SK-N-SH treated with all-trans-retinoic acid at 6 μM for 48 hours (cell line): ENCODE results near the gene TDRD7.
"Not testable (repeated sequence)": the region's sequence is repeated elsewhere in the genome, so short reads cannot be mapped to it uniquely, and the experiment has no call there.

Source experiments
- ATAC-seq: fragments of 200-7000 bp; cut with Tn5 transposase; 3 replicates; pipeline ENCODE4 v1.9.1; 2020; ENCODE audit warnings: mild to moderate bottlenecking, moderate library complexity
- ARNTL ChIP-seq: fragments of 450-650 bp; formaldehyde crosslinking; IDR thresholded peaks from 2 replicates; pipeline ENCODE4 v1.5.0; 2020; ENCODE audit warnings: low read depth, mild to moderate bottlenecking, moderate library complexity, borderline replicate concordance
- BACH2 ChIP-seq: fragments of 250-450 bp; sonication (Bioruptor Pico); IDR thresholded peaks from 2 replicates; pipeline ENCODE4 v1.9.0; 2021; ENCODE audit warnings: mild to moderate bottlenecking, borderline replicate concordance
- CREB5 ChIP-seq: fragments of 250-450 bp; sonication (Bioruptor Pico); IDR thresholded peaks from 2 replicates; pipeline ENCODE4 v1.5.1; 2020; ENCODE audit warnings: low read depth, mild to moderate bottlenecking, moderate library complexity
- CSRNP3 ChIP-seq: fragments of 250-450 bp; sonication (Bioruptor Pico); IDR thresholded peaks from 2 replicates; pipeline ENCODE4 v1.5.1; 2021; ENCODE audit warnings: mild to moderate bottlenecking, moderate library complexity
- ESRRG ChIP-seq: fragments of 250-450 bp; sonication (Bioruptor Pico); IDR thresholded peaks from 2 replicates; pipeline ENCODE4 v1.6.1; 2021; ENCODE audit warnings: mild to moderate bottlenecking
- GLIS3 ChIP-seq: fragments of 250-450 bp; sonication (Bioruptor Pico); IDR thresholded peaks from 2 replicates; pipeline ENCODE4 v1.5.0; 2020; ENCODE audit warnings: mild to moderate bottlenecking, moderate library complexity
- ISL1 ChIP-seq: fragments of 250-450 bp; sonication (Bioruptor Pico); IDR thresholded peaks from 2 replicates; pipeline ENCODE4 v2.1.2; 2022; ENCODE audit warnings: mild to moderate bottlenecking, moderate library complexity
- OSR1 ChIP-seq: fragments of 250-450 bp; sonication (Bioruptor Pico); IDR thresholded peaks from 2 replicates; pipeline ENCODE4 v1.8.0; 2022; ENCODE audit warnings: moderate library complexity, mild to moderate bottlenecking, inconsistent platforms
- PPARA ChIP-seq: fragments of 250-450 bp; sonication (Bioruptor Pico); IDR thresholded peaks from 2 replicates; pipeline ENCODE4 v1.5.0; 2020; ENCODE audit warnings: mild to moderate bottlenecking, borderline replicate concordance
- RARB ChIP-seq: fragments of 250-450 bp; sonication (Bioruptor Pico); IDR thresholded peaks from 2 replicates; pipeline ENCODE4 v1.8.0; 2021; ENCODE audit warnings: mild to moderate bottlenecking, moderate library complexity
- SNAI2 ChIP-seq: fragments of 250-450 bp; sonication (Bioruptor Pico); IDR thresholded peaks from 2 replicates; pipeline ENCODE4 v1.5.0; 2020; ENCODE audit warnings: mild to moderate bottlenecking, moderate library complexity
- TCF4 ChIP-seq: fragments of 250-450 bp; sonication (Bioruptor Pico); IDR thresholded peaks from 2 replicates; pipeline ENCODE4 v1.8.0; 2021; ENCODE audit warnings: mild to moderate bottlenecking, moderate library complexity, borderline replicate concordance
- TOX ChIP-seq: fragments of 250-450 bp; sonication (Bioruptor Pico); IDR thresholded peaks from 2 replicates; pipeline ENCODE4 v1.8.0; 2021; ENCODE audit warnings: mild to moderate bottlenecking, moderate library complexity, borderline replicate concordance
- ZC3H10 ChIP-seq: fragments of 250-450 bp; sonication (Bioruptor Pico); IDR thresholded peaks from 2 replicates; pipeline ENCODE4 v1.5.1; 2021; ENCODE audit warnings: mild to moderate bottlenecking, moderate library complexity
- ZFP3 ChIP-seq: fragments of 250-450 bp; sonication (Bioruptor Pico); IDR thresholded peaks from 2 replicates; pipeline ENCODE4 v1.5.0; 2020; ENCODE audit warnings: mild to moderate bottlenecking, moderate library complexity
- ZFP30 ChIP-seq: fragments of 450-650 bp; formaldehyde crosslinking; IDR thresholded peaks from 2 replicates; pipeline ENCODE4 v1.5.0; 2022; ENCODE audit warnings: mild to moderate bottlenecking, moderate library complexity
- ZNF565 ChIP-seq: fragments of 450-650 bp; formaldehyde crosslinking; conservative IDR thresholded peaks from 2 replicates; pipeline ENCODE4 v1.5.0; 2020; ENCODE audit warnings: low read depth, mild to moderate bottlenecking, moderate library complexity
- ZNF70 ChIP-seq: fragments of 450-650 bp; formaldehyde crosslinking; IDR thresholded peaks from 2 replicates; pipeline ENCODE4 v1.5.0; 2020; ENCODE audit warnings: mild to moderate bottlenecking, moderate library complexity
- ZNF8 ChIP-seq: fragments of 450-650 bp; formaldehyde crosslinking; IDR thresholded peaks from 2 replicates; pipeline ENCODE4 v1.5.0; 2020; ENCODE audit warnings: mild to moderate bottlenecking, moderate library complexity
- TF ChIP-seq, protein P1 (sequence below): fragments of 250-450 bp; sonication (Bioruptor Pico); IDR thresholded peaks from 2 replicates; pipeline ENCODE4 v1.8.0; 2021; ENCODE audit warnings: low read depth, mild to moderate bottlenecking, moderate library complexity, borderline replicate concordance
- TF ChIP-seq, protein P2 (sequence below): fragments of 250-450 bp; sonication (Bioruptor Pico); IDR thresholded peaks from 2 replicates; pipeline ENCODE4 v1.8.0; 2020; ENCODE audit warnings: mild to moderate bottlenecking, moderate library complexity, borderline replicate concordance

The TDRD7 gene

DNA sequence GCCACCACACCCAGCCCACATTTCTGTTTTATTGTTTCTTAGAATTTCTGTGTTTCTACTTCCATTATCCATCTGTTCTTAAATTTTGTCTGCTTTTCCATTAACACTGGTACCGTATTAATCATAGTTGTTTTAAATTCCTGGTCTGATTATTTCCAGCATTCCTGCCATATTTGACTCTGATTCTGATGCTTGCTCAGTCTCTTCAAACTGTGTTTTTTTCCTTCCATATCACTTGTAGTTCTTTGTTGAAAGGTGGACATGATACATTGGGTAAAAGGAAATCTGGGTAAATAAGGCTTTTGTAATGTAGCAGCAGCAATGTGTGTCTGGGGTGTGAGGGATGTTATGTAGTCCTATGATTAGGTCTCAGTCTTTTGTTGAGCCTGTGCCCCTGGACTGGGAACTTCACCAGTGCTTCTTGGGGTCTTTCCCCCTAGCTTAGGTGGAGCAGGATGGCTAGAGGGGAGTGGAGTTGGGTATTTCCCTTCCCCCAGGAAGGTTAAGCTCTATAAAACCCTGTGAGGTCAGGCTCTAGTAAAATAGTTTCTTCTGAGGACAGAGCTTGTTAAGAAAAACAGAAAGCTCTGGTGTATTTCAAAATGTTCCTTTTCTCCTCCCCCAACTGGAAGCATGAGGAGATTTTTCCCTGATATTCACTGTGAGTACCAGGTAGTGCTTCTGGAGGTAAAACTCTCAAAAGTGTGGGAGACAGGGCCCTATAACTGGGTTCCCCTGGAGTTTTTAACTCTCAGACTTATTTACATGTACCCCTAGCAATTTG is 79.5 kb downstream of the TDRD7 start:
- ATAC-seq = no peak
- no peak for TF ChIP-seq TOX
- TF ChIP-seq BACH2 = no peak
- TF ChIP-seq ISL1 = no peak
- TF ChIP-seq ZNF70 (CRISPR knock-in tag) = no peak
- no peak for TF ChIP-seq PPARA
- no peak for TF ChIP-seq ZNF565
- TF ChIP-seq SNAI2 (CRISPR knock-in tag) = no peak
- no peak for TF ChIP-seq TCF4
- TF ChIP-seq, protein P1, sequence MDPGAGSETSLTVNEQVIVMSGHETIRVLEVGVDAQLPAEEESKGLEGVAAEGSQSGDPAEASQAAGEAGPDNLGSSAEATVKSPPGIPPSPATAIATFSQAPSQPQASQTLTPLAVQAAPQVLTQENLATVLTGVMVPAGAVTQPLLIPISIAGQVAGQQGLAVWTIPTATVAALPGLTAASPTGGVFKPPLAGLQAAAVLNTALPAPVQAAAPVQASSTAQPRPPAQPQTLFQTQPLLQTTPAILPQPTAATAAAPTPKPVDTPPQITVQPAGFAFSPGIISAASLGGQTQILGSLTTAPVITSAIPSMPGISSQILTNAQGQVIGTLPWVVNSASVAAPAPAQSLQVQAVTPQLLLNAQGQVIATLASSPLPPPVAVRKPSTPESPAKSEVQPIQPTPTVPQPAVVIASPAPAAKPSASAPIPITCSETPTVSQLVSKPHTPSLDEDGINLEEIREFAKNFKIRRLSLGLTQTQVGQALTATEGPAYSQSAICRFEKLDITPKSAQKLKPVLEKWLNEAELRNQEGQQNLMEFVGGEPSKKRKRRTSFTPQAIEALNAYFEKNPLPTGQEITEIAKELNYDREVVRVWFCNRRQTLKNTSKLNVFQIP (CRISPR knock-in tag) = no peak
- TF ChIP-seq, protein P2, sequence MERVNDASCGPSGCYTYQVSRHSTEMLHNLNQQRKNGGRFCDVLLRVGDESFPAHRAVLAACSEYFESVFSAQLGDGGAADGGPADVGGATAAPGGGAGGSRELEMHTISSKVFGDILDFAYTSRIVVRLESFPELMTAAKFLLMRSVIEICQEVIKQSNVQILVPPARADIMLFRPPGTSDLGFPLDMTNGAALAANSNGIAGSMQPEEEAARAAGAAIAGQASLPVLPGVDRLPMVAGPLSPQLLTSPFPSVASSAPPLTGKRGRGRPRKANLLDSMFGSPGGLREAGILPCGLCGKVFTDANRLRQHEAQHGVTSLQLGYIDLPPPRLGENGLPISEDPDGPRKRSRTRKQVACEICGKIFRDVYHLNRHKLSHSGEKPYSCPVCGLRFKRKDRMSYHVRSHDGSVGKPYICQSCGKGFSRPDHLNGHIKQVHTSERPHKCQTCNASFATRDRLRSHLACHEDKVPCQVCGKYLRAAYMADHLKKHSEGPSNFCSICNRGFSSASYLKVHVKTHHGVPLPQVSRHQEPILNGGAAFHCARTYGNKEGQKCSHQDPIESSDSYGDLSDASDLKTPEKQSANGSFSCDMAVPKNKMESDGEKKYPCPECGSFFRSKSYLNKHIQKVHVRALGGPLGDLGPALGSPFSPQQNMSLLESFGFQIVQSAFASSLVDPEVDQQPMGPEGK (CRISPR knock-in tag) = no peak
- no peak for TF ChIP-seq ESRRG (CRISPR knock-in tag)
- no peak for TF ChIP-seq ARNTL (CRISPR knock-in tag)
- no peak for TF ChIP-seq ZFP30 (CRISPR knock-in tag)
- no peak for TF ChIP-seq RARB (CRISPR knock-in tag)
- TF ChIP-seq GLIS3 (CRISPR knock-in tag) = no peak
- TF ChIP-seq ZC3H10 (CRISPR knock-in tag) = no peak
- TF ChIP-seq ZNF8 = no peak
- no peak for TF ChIP-seq CSRNP3 (CRISPR knock-in tag)
- no peak for TF ChIP-seq OSR1 (CRISPR knock-in tag)
- no peak for TF ChIP-seq ZFP3

GRCh38 chr9:97497558-97498375 is 85.9 kb downstream of the TDRD7 start:
- not testable (repeated sequence) for ATAC-seq

- ATAC-seq = not testable (repeated sequence)
Observed at GRCh38 chr9:97498846-97499245, 87.0 kb downstream of the TDRD7 start.

DNA sequence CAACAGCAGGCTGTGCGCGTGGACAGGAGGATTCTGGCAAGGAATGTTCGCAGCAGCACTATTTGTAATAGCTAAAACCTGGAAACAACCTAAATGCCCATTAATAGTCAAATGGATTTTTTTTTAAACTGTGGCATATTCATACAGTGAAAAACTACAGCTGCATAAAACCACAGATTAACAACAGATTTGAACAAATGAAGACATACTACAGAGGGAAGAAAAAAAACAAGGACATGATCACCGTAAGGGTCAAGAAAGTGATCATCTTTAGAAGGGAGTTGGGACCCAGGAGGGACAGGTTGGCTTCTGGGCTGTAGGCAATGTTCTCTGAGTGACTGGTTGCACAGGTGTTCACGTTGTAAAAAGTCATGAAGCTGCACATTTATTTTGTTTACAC is 88.4 kb downstream of the TDRD7 start:
- TF ChIP-seq GLIS3 (CRISPR knock-in tag) = no peak
- TF ChIP-seq BACH2 = no peak
- TF ChIP-seq, protein P2 (CRISPR knock-in tag) = no peak
- no peak for TF ChIP-seq CREB5 (CRISPR knock-in tag)
- TF ChIP-seq ZNF8 = no peak
- no peak for ATAC-seq
